ENCODE measurements around the gene SEC11A.
"Not testable (repeated sequence)": the region's sequence is repeated elsewhere in the genome, so short reads cannot be mapped to it uniquely, and the experiment has no call there.

The SEC11A gene

GRCh38 chr15:84669726-84670125 is 46.2 kb downstream of the SEC11A start:
- DNase-seq: no peak

GRCh38 chr15:84668221-84668982 is 47.5 kb downstream of the SEC11A start:
- DNase-seq: no peak

GRCh38 chr15:84666373-84666772 is 49.6 kb downstream of the SEC11A start:
- DNase-seq: no peak

GRCh38 chr15:84661001-84661400 is 54.9 kb downstream of the SEC11A start:
- no peak for DNase-seq

GRCh38 chr15:84659904-84660781 is 55.8 kb downstream of the SEC11A start:
- DNase-seq: no peak

GRCh38 chr15:84658788-84659411 is 57.0 kb downstream of the SEC11A start:
- DNase-seq: no peak

GRCh38 chr15:84658080-84658787 is 57.7 kb downstream of the SEC11A start, which contains the start of gene NMB:
Gene NMB, minus strand, starts transcription at chr15:84658199. Its CDS starts 47 bp downstream, at chr15:84658152.
- peak; percentile 32 for DNase-seq

- DNase-seq: no peak
Measured at GRCh38 chr15:84657748-84658079, 58.2 kb downstream of the SEC11A start.

- DNase-seq: no peak
Measured at GRCh38 chr15:84656972-84657371, 59.0 kb downstream of the SEC11A start.

- peak; percentile 74 for DNase-seq
Measured at GRCh38 chr15:84654689-84655453, 61.1 kb downstream of the SEC11A start.

- peak; percentile 94 for DNase-seq
Measured at GRCh38 chr15:84653910-84654688, 61.8 kb downstream of the SEC11A start, which contains the start of gene WDR73. Gene WDR73, minus strand, starts transcription at chr15:84654283. Its CDS starts 9 bp downstream, at chr15:84654274.

GRCh38 chr15:84653584-84653909 is 62.4 kb downstream of the SEC11A start:
- no peak for DNase-seq

- DNase-seq: no peak
Measured at GRCh38 chr15:84649706-84650105, 66.2 kb downstream of the SEC11A start.

- no peak for DNase-seq
Measured at GRCh38 chr15:84648539-84648938, 67.4 kb downstream of the SEC11A start.

GRCh38 chr15:84647726-84648125 is 68.2 kb downstream of the SEC11A start:
- DNase-seq: no peak

- no peak for DNase-seq
Measured at GRCh38 chr15:84645997-84646396, 69.9 kb downstream of the SEC11A start.

- no peak for DNase-seq
Measured at GRCh38 chr15:84645496-84645895, 70.4 kb downstream of the SEC11A start.

- no peak for DNase-seq
Measured at GRCh38 chr15:84643838-84644237, 72.1 kb downstream of the SEC11A start.

GRCh38 chr15:84642640-84643039 is 73.3 kb downstream of the SEC11A start:
- DNase-seq: not testable (repeated sequence)

GRCh38 chr15:84641871-84642270 is 74.1 kb downstream of the SEC11A start:
- not testable (repeated sequence) for DNase-seq

- no peak for DNase-seq
Measured at GRCh38 chr15:84638103-84638502, 77.8 kb downstream of the SEC11A start.

All from NK-92 treated with Interleukin-12 subunit alpha and Interleukin-12 subunit beta, amount 100 ng/mL, for 24 hours (cell line).